Stimulated activated CD8-positive, alpha-beta memory T cell treated with anti-CD3 and anti-CD28 coated beads, Interleukin-15, amount 100 ng/mL, for 48 hours (primary cell): ENCODE data around the gene RFX2.
"Not testable (repeated sequence)": the region's sequence is repeated elsewhere in the genome, so short reads cannot be mapped to it uniquely, and the experiment has no call there.

ENCODE experiments used
- DNase-seq, 2 donors: peaks; one replicate each; pipeline ENCODE4 v3.0.0-alpha.2; 2020; ENCODE audit warnings: low read depth in 2 of 2

The RFX2 gene

GRCh38 chr19:5990289-5990797, 120.0 kb downstream of the RFX2 start:
- no peak for DNase-seq

GRCh38 chr19:5989388-5990074, 120.8 kb downstream of the RFX2 start:
- no peak for DNase-seq

DNA sequence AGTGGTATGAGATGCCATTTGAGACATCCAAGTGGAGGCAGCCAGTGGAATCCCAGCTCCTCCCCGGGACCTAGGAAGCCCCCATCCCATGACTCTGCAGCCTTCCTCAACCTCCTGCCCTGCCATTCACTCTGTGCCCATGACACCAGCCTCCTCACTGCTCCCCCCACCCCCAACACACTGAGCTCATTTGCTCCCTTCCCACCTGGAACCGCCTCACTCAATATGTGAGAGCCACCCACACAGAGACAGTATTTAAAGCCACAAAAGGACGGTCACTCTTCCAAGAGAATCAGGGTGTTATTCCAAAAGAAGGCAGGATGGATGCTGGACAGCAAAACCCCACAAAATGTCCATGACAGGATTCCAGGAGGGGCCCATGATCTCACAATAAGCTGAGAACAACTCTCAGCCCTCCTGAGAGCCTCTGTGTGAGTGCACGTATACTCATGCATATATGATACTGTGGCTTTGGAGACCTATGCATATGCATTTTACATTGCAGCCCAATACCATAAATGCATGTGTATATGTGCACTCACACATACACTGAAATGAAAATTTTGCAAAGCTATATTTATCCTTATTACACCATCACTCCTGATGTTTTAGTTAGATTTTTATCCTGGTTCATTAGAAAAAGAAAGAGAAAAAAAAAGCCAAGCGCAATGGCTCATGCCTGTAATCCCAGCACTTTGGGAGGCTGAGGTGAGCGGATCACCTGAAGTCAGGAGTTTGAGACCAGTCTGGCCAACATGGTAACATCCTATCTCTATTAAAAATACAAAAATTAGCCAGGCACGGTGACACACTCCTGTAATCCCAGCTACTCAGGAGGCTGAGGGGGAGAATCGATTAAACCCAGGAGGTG, 121.5 kb downstream of the RFX2 start:
- no peak for DNase-seq

GRCh38 chr19:5987077-5987818, 123.1 kb downstream of the RFX2 start:
- DNase-seq: peak; percentile 37 to 49

GRCh38 chr19:5985837-5986236, 124.5 kb downstream of the RFX2 start:
- not testable (repeated sequence) for DNase-seq

GRCh38 chr19:5985098-5985783, 125.1 kb downstream of the RFX2 start:
- no peak for DNase-seq

- DNase-seq: no peak
These were observed 125.7 kb downstream of the RFX2 start for GRCh38 chr19:5984600-5984999.

GRCh38 chr19:5983367-5983955, 126.8 kb downstream of the RFX2 start:
- no peak for DNase-seq

DNA sequence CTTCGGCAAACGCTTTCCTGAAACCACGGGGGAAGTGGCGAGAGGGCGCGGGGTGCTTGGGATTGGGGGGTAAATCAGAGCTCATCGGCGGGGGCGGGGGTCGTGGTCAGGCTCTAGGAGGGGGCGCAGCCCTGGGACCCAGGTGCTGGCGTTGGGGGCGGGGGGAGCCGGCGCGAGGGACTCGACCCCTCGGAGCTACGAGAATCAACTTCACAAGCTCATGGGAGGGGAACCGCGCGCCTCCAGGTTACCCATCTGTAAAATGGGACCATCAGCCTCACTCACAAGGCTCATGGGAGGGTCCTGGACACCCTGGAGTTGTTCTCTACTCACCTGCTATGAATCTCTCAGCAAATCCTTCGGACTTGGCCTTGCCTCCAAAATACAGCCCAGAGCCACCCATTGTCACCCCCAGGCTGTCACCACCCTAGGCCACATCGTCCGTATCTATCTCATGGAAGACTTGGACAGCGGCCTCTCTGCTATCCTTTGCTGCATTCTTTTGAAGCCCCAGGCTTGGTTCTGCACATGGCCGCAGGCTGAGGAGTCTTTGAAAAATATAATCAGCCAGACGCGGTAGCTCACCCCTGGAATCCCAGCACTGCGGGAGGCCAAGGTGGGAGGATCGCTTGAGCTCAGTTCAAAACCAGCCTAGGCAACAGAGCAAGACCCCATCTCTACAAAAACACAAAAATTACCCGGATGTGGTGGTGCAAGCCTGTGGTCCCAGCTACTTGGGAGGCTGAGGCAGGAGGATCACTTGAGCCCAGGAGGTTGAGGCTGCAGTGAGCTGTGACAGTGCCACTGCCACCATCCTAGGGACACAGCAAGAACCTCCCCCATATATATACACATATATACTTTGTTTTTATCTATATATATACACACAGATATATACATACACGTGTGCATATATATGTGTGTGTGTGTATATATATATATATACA, 131.4 kb downstream of the RFX2 start:
- DNase-seq: no peak

- DNase-seq: peak; percentile 99
These were observed 132.3 kb downstream of the RFX2 start, which contains the start of gene RANBP3 for GRCh38 chr19:5977785-5978605. Gene RANBP3 (minus strand): TSS chr19:5978140. CDS start chr19:5978082, 58 bp downstream.

GRCh38 chr19:5977222-5977784, 133.0 kb downstream of the RFX2 start:
- no peak for DNase-seq

DNA sequence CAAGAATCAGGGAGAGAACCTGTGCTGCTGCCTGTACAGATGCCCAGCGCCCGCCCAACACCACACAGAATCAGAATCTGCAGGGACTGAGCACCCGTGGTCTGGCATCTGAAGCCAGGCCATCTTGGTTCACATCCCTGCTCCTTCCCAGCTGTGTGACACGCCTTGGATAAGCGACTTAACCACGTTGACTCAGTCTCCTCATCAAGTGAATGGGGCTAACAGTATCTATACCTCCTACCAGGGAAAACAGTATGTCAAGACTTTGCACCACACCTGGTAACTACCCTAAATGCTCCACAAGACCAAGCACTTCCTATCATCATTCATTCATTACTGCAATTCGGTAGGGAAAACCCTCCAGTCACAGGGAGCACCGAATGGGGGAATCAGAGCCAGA, 133.5 kb downstream of the RFX2 start:
- DNase-seq: no peak

GRCh38 chr19:5975388-5975728, 134.9 kb downstream of the RFX2 start:
- no peak for DNase-seq

DNA sequence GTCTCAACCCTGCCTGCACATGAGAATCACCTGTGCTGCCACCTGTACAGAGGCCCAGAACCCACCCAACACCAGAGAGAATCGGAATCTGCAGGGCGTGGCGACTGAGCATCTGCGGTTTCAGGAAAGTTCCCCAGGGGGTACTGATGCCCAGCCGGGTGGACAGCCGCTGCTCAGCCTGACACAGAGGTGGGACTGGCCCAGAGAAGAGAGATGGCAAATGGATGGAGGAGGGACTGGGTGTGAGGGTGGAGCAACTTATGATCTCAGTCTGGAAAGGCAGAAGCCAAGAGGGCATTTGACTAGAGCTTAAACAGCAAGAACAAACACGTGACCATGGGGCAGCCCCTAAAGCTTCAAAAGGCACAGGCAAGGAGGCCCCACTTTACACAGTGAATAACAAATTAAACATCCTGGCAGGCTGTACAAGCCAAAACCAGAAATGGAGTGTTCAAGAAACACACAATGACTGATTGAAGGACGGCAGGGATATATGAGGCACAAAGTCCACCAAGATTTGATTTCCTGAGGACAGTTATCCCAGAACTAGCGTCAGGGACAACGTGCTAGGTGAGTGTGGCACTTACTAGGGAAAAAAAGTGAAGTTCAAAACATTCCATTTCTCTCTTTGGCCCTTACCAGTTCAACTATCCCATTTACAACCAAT, 135.4 kb downstream of the RFX2 start:
- peak in 1 of 2 donors; percentile 37 for DNase-seq

GRCh38 chr19:5973867-5974635, 136.2 kb downstream of the RFX2 start:
- DNase-seq: no peak

- DNase-seq: no peak
These were observed 136.9 kb downstream of the RFX2 start for GRCh38 chr19:5973376-5973775.

- DNase-seq: no peak
These were observed 138.0 kb downstream of the RFX2 start for GRCh38 chr19:5972355-5972731.
